Testis (tissue), 2 donors: Measurements from ENCODE around the gene TIA1.

Source experiments
- POLR2A ChIP-seq: fragments of 450-650 bp; IDR thresholded peaks from one replicate; pipeline ENCODE4 v1.6.1; 2017; ENCODE audit warnings: antibody characterized with exemption, mild to moderate bottlenecking, moderate library complexity
- TF ChIP-seq, protein P1 (sequence below), 3 experiments: fragments of 450-650 bp in 2 of 3; fragments of 200-600 bp in 1 of 3; sonication (generic) in 1 of 3; IDR thresholded peaks; one replicate each; pipeline ENCODE4 v1.5.1; 2016 to 2019; ENCODE audit warnings: antibody characterized with exemption in 3 of 3, mild to moderate bottlenecking in 2 of 3, moderate library complexity in 1 of 3

DNA sequence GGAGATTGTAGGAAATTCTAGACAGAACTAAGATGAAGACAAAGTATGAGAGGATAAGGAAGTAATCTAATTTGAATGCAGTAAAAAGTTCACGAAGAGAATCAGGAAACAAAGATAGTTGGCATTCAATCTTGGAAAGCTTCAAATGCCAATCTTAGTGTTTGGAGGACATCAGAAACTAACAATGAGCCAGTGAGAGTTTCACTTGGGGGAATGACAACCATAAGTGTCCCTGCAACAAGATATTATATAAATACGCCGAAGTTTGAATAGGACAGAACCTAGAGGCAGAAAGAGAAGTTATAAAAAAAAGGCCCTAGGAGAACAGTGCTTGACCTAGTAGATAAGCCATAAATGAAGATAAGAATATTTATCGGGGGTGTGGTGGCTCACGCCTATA is 34.0 kb upstream of the TIA1 start:
- TF ChIP-seq, protein P1, sequence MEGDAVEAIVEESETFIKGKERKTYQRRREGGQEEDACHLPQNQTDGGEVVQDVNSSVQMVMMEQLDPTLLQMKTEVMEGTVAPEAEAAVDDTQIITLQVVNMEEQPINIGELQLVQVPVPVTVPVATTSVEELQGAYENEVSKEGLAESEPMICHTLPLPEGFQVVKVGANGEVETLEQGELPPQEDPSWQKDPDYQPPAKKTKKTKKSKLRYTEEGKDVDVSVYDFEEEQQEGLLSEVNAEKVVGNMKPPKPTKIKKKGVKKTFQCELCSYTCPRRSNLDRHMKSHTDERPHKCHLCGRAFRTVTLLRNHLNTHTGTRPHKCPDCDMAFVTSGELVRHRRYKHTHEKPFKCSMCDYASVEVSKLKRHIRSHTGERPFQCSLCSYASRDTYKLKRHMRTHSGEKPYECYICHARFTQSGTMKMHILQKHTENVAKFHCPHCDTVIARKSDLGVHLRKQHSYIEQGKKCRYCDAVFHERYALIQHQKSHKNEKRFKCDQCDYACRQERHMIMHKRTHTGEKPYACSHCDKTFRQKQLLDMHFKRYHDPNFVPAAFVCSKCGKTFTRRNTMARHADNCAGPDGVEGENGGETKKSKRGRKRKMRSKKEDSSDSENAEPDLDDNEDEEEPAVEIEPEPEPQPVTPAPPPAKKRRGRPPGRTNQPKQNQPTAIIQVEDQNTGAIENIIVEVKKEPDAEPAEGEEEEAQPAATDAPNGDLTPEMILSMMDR (IDR thresholded peaks at IDR 0.05): no peak
- no peak for TF ChIP-seq POLR2A
